HG03520 (cell line): ENCODE data around the gene ITPKB.
"Not testable (repeated sequence)": the region's sequence is repeated elsewhere in the genome, so short reads cannot be mapped to it uniquely, and the experiment has no call there.

ENCODE experiments used
- ATAC-seq: cut with Tn5 transposase; IDR thresholded peaks from one replicate; pipeline ENCODE4 v1.9.1; 2021; ENCODE audit warnings: mild to moderate bottlenecking, moderate library complexity; ENCODE audit not compliant: unreplicated experiment

The ITPKB gene

DNA sequence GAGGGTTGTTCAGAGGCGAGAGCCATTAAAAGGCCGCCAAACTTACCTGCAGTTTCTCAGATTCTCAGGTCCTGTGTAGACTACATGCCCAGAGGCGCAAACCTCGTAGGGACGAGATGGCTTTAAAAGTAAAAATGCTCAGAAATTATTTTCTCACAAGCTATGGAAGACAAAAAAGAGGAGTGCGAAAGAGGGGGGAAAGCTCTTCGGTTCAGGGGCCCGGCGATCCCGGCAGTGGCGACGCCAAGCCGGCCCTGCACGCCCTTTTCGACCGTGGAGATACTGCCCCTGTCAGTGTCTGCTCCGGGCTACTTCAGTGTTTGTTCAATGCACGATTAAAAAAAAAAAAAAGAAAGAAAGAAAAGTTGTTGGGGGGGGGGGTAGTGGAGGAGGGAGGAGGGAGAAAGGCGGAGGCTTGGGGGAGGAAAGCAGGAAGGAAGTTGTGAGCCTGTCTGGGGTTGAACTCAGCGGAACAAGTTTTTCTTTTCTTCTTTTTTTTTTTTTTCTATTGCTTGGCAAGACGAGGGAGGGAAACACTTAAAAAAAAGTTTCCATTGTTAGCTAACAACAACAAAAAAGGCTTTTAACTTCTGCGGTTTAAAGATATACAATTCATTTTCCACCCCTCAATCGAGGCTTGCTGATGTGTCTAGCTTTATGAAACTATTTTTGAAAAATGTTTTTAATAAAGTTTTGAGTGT is at the start of gene ITPKB:
TSS of gene ITPKB (minus strand) at position 288 of the 701 bp plus-strand sequence. CDS start 1,824 bp downstream, outside the sequence.
- ATAC-seq: no peak

DNA sequence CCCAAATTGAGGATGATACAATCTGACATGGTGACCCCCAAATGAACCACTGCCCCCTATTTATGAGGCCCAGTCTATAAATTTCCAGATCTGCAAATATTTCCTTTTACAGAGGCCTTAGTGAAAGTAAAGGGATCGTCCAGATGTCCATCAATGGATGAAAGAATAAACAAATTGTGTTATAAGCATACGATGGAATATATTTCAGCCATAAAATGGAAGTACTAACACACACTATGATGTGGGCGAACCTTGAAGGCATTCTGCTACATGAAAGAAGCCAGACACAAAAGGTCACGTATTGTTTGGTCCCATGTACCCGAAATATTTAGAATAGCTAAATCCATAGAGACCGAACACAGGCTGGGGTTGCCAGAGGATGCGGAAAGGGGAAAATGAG is 48.6 kb upstream of the ITPKB start:
- ATAC-seq: no peak

DNA sequence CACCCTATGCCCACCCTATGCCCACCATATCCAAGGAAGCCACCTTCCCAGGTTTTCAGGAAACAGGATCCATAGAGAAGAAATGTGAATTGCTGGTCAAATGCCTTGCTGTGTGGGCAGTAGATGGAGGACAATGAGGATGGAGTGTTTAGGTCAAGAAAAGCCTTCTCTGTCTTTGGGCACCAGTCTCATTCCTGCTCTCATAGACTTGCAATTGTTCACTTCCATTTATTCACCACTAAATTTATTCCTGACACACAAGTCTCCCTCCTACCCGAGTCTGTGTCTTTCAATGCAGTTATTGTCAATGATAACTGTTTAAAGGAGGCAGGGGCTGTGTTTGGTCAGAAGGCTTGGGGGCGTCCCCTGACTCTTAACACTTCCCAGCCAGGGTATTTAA is 48.0 kb upstream of the ITPKB start:
- ATAC-seq: no peak

- peak; percentile 77 for ATAC-seq
These were observed 47.5 kb upstream of the ITPKB start for GRCh38 chr1:226786550-226786949.

DNA sequence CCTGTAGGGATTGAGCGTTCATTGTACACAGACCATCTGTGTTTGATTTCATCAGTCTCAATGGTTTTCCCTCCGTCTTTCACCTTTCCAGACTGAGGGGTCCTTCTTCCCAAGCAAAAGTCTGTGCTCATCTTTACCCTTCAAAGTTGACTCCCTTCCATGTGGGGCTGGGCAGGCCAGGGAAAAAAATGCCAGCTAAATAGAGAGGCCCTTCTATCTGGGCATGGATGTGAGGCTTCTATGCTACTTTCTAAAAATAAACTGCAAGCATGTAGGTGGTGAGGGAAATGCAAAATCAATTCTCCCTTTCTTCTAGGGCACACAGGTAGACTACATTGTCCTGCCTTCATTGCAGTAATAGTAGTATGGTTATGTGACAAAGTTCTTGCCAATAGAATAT is 46.7 kb upstream of the ITPKB start:
- no peak for ATAC-seq

GRCh38 chr1:226784081-226785049 is 45.3 kb upstream of the ITPKB start:
- no peak for ATAC-seq

GRCh38 chr1:226782845-226783601 is 43.9 kb upstream of the ITPKB start:
- no peak for ATAC-seq

- ATAC-seq: no peak
These were observed 43.0 kb upstream of the ITPKB start for GRCh38 chr1:226781937-226782609.

GRCh38 chr1:226779561-226779960 is 40.5 kb upstream of the ITPKB start:
- no peak for ATAC-seq

GRCh38 chr1:226778657-226779058 is 39.6 kb upstream of the ITPKB start:
- no peak for ATAC-seq

- ATAC-seq: no peak
These were observed 37.9 kb upstream of the ITPKB start for GRCh38 chr1:226776975-226777374.

DNA sequence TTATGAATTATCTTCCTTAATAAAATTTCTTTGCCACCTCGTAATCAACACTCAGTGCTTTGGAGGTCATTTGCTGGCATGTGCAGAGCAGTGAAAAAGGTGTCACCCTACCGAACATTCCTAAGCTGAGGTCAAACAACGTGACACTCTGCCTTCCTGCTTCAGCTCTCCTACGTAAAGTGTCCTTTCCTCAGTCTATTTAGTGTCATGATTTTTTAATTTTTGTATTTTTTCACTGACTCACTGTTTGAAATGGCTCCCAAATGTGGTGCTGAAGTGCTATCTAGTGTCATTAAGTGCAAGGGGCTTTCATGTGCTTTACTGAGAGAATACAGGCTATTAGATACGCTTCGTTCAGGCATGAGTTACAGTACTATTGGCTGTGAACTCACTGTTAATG is 37.0 kb upstream of the ITPKB start:
- no peak for ATAC-seq

- peak; percentile 73 for ATAC-seq
These were observed 33.5 kb upstream of the ITPKB start for GRCh38 chr1:226772446-226773139.

DNA sequence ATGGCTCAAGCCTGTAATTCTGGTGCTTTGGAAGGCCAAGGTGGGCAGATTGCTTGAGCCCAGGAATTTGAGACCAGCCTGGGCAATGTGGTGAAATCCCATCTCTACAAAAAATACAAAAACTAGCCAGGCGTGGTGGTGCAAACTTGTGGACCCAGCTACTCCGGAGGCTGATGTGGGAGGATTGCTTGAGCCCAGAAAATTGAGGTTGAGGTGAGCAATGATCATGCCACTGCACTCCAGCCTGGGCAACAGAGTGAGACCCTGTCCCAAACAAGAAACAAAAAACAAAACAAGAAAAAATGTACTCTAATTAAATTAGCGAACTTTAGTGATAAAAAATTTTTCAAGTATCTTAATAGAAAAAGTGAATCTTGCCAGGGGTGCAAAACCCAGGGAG is 28.1 kb upstream of the ITPKB start:
- not testable (repeated sequence) for ATAC-seq

GRCh38 chr1:226766565-226766964 is 27.5 kb upstream of the ITPKB start:
- no peak for ATAC-seq

- peak; percentile 94 for ATAC-seq
These were observed 25.5 kb upstream of the ITPKB start for GRCh38 chr1:226764533-226764932.

- ATAC-seq: no peak
These were observed 24.8 kb upstream of the ITPKB start for GRCh38 chr1:226763905-226764264.

GRCh38 chr1:226762988-226763904 is 24.2 kb upstream of the ITPKB start:
- no peak for ATAC-seq

- ATAC-seq: no peak
These were observed 23.0 kb upstream of the ITPKB start for GRCh38 chr1:226762055-226762454.
